ENCODE data around the gene SLC11A1.

SLC11A1 gene

DNA sequence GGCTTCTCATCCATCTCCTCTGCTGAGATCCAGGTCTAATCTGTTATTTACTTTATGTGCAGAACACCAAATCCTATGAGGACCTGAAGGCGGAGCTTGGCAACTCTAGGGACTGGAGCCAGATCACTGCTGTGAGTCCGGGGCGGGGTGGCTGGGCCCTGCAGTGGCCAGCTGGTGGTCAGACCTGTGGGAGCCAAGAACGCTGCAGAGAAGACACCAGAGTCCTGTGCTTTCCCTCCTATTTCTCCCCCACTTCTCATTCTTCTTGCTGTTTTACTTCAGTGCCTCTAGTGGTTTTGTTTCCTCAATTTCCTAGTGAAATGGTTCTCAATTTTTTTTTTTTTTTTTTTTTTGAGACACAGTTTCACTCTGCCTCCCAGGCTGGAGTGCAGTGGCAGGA, 56.5 kb downstream of the SLC11A1 start:
- DNase-seq = no peak

DNA sequence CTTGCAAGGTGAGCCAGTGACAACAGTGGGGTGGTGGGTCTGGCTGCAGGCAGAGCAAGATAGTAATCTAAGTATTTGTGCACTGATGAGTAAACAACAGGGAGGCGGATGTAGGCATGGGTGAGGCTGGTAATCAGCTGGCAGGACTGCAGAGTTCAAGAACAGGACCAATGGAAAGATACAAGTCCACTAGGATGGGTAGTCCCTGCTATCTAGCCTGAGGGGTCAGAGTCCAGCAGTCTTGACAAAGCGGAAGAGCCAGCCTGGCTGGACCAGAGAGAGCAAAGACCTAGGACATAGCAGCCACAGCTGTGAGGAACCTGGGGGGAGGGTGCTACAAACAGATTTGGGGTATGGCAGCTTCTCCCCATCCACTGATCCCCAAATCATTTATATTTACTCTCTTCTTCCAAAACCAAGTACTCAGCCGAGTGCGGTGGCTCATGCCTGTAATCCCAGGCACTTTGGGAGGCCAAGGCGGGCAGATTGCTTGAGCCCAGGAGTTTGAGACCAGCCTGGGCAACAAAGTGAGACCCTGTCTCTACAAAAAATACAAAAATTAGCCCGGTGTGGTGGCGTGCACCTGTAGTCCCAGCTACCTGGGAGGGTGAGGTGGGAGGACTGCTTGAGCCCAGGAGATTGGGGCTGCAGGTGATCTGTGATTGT, 62.8 kb downstream of the SLC11A1 start:
- no peak for DNase-seq

DNA sequence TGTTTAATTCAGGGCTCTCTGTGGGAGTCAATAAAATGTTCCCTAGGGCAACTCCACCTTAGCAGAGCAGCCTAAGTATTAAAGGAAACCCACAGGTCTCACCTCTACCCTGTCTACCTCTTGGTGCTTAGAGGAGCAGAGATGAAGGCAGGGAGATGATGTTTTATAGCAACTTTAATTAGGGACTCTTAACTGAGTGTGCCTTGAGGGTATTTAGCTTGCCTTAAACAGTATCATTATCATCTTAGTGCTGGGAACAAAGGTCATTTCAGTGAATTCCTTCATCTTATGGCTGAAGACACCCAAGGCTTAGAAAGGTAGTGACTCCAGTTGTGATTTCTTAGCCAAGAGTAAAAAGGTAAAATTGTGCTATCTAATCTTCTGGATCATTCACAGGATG, 63.5 kb downstream of the SLC11A1 start:
- DNase-seq = no peak

All from CD4-positive, alpha-beta T cell treated with Interleukin-12 subunit alpha and Interleukin-12 subunit beta, for 1 hour (primary cell).